Skeletal muscle satellite cell (primary cell): Measurements from ENCODE around the gene RUVBL2.

Source experiments
- H3K27me3 ChIP-seq: 2 replicates; pipeline ENCODE4 v1.7.0; 2013; ENCODE audit warnings: low read length; ENCODE audit not compliant: control insufficient read depth, insufficient read depth
- H3K36me3 ChIP-seq: 2 replicates; pipeline ENCODE4 v1.7.0; 2013; ENCODE audit warnings: mild to moderate bottlenecking, control low read depth, low read length; ENCODE audit not compliant: insufficient read depth
- H3K4me1 ChIP-seq: 2 replicates; pipeline ENCODE4 v1.7.0; 2013; ENCODE audit warnings: low read length; ENCODE audit not compliant: control insufficient read depth, insufficient read depth
- H3K4me2 ChIP-seq: 2 replicates; pipeline ENCODE4 v1.7.0; 2013; ENCODE audit warnings: mild to moderate bottlenecking, low read length
- H3K4me3 ChIP-seq: 2 replicates; pipeline ENCODE4 v1.7.0; 2013; ENCODE audit warnings: low read length
- H3K9ac ChIP-seq: 2 replicates; pipeline ENCODE4 v1.7.0; 2013; ENCODE audit warnings: mild to moderate bottlenecking, low read depth, low read length, moderate library complexity
- H3K9me3 ChIP-seq: replicated peaks from 2 replicates; pipeline ENCODE4 v1.7.0; 2013; ENCODE audit warnings: mild to moderate bottlenecking, control low read depth, low read length

The RUVBL2 gene

GRCh38 chr19:48991873-48992580 lies 1.7 kb upstream of the RUVBL2 start:
- H3K4me1 ChIP-seq, result peaks cover 32% of the 10 kb centered on the region
- no peaks in the 10 kb centered on the region for H3K27me3 ChIP-seq
- H3K9me3 ChIP-seq, result no peaks in the 10 kb centered on the region
- peak overlapping the region; percentile 98 for H3K4me2 ChIP-seq
- peak overlapping the region; percentile 98 for H3K4me3 ChIP-seq
- peaks cover 19% of the 10 kb centered on the region for H3K36me3 ChIP-seq
- H3K9ac ChIP-seq, result peak overlapping the region; percentile 95

GRCh38 chr19:48992581-48993174 lies 1.0 kb upstream of the RUVBL2 start:
- peak overlapping the region; percentile 95 for H3K9ac ChIP-seq
- H3K4me2 ChIP-seq, result peak overlapping the region; percentile 98
- H3K4me1 ChIP-seq, result peaks cover 33% of the 10 kb centered on the region
- H3K9me3 ChIP-seq, result no peaks in the 10 kb centered on the region
- no peaks in the 10 kb centered on the region for H3K27me3 ChIP-seq
- peak overlapping the region; percentile 98 for H3K4me3 ChIP-seq
- H3K36me3 ChIP-seq, result peaks cover 14% of the 10 kb centered on the region

GRCh38 chr19:48994035-48994386 lies 324 bp downstream of the RUVBL2 start:
- H3K4me3 ChIP-seq, result peak overlapping the region; percentile 82
- H3K9ac ChIP-seq, result peak overlapping the region; percentile 86
- peaks cover 3% of the 10 kb centered on the region for H3K36me3 ChIP-seq
- peak overlapping the region; percentile 88 for H3K4me2 ChIP-seq
- no peaks in the 10 kb centered on the region for H3K27me3 ChIP-seq
- H3K4me1 ChIP-seq, result peaks cover 35% of the 10 kb centered on the region
- no peaks in the 10 kb centered on the region for H3K9me3 ChIP-seq

GRCh38 chr19:48997972-48998371 lies 4.3 kb downstream of the RUVBL2 start:
- Histone ChIP-seq H3K4me1 (peaks cover 8% of the 10 kb centered on the region), H3K36me3 (peaks cover 4% of the 10 kb centered on the region)

GRCh38 chr19:48999481-49000325 lies 6.0 kb downstream of the RUVBL2 start:
- no peaks in the 10 kb centered on the region for H3K9me3 ChIP-seq
- H3K4me1 ChIP-seq, result peaks cover 8% of the 10 kb centered on the region
- H3K4me3 ChIP-seq, result no peak overlapping the region
- H3K27me3 ChIP-seq, result no peaks in the 10 kb centered on the region
- no peak overlapping the region for H3K4me2 ChIP-seq
- peaks cover 19% of the 10 kb centered on the region for H3K36me3 ChIP-seq
- H3K9ac ChIP-seq, result no peak overlapping the region

More at GRCh38 chr19:48997972-48998371, 4.3 kb downstream of the RUVBL2 start:
- H3K9me3 ChIP-seq, result no peaks in the 10 kb centered on the region
- no peaks in the 10 kb centered on the region for H3K27me3 ChIP-seq
- no peak overlapping the region for H3K9ac ChIP-seq
- H3K4me2 ChIP-seq, result no peak overlapping the region
- H3K4me3 ChIP-seq, result no peak overlapping the region

- Histone ChIP-seq H3K4me2 (no peak overlapping the region), H3K9ac (no peak overlapping the region), H3K36me3 (peaks cover 40% of the 10 kb centered on the region), H3K27me3 (no peaks in the 10 kb centered on the region), H3K4me3 (no peak overlapping the region), H3K9me3 (no peaks in the 10 kb centered on the region), H3K4me1 (no peaks in the 10 kb centered on the region)
These were observed 10.4 kb downstream of the RUVBL2 start for GRCh38 chr19:49004133-49004532.

- Histone ChIP-seq H3K36me3 (peaks cover 48% of the 10 kb centered on the region), H3K9me3 (no peaks in the 10 kb centered on the region), H3K4me2 (no peak overlapping the region), H3K9ac (no peak overlapping the region), H3K27me3 (no peaks in the 10 kb centered on the region), H3K4me1 (no peaks in the 10 kb centered on the region), H3K4me3 (no peak overlapping the region)
These were observed 11.4 kb downstream of the RUVBL2 start for GRCh38 chr19:49004964-49005614.

- no peaks in the 10 kb centered on the region for H3K9me3 ChIP-seq
- H3K4me3 ChIP-seq, result no peak overlapping the region
- H3K4me2 ChIP-seq, result no peak overlapping the region
- H3K27me3 ChIP-seq, result no peaks in the 10 kb centered on the region
- H3K4me1 ChIP-seq, result no peaks in the 10 kb centered on the region
- H3K9ac ChIP-seq, result no peak overlapping the region
- peaks cover 62% of the 10 kb centered on the region for H3K36me3 ChIP-seq
These were observed 13.2 kb downstream of the RUVBL2 start for GRCh38 chr19:49006905-49007304.

GRCh38 chr19:49009828-49010227 lies 16.1 kb downstream of the RUVBL2 start:
- H3K4me1 ChIP-seq, result no peaks in the 10 kb centered on the region
- H3K4me2 ChIP-seq, result no peak overlapping the region
- H3K9me3 ChIP-seq, result no peaks in the 10 kb centered on the region
- no peak overlapping the region for H3K4me3 ChIP-seq
- no peaks in the 10 kb centered on the region for H3K27me3 ChIP-seq
- H3K36me3 ChIP-seq, result peaks cover 66% of the 10 kb centered on the region
- H3K9ac ChIP-seq, result no peak overlapping the region

GRCh38 chr19:49010453-49010852 lies 16.8 kb downstream of the RUVBL2 start:
- Histone ChIP-seq H3K4me2 (no peak overlapping the region), H3K9me3 (no peaks in the 10 kb centered on the region), H3K9ac (no peak overlapping the region), H3K4me3 (no peak overlapping the region), H3K4me1 (no peaks in the 10 kb centered on the region), H3K36me3 (peaks cover 67% of the 10 kb centered on the region), H3K27me3 (no peaks in the 10 kb centered on the region)

- Histone ChIP-seq H3K27me3 (no peaks in the 10 kb centered on the region), H3K4me2 (no peak overlapping the region), H3K4me1 (no peaks in the 10 kb centered on the region), H3K36me3 (peaks cover 67% of the 10 kb centered on the region), H3K9ac (no peak overlapping the region), H3K4me3 (no peak overlapping the region), H3K9me3 (no peaks in the 10 kb centered on the region)
These were observed 17.5 kb downstream of the RUVBL2 start for GRCh38 chr19:49011194-49011593.
